OCI-LY1 (cell line): Measurements from ENCODE around the gene PTPRE.

ENCODE experiments used
- H2AFZ ChIP-seq: fragments of 200-600 bp; sonication (generic), shearing (Covaris generic); 2 replicates; pipeline ENCODE4 v1.6.0; 2014; ENCODE audit warnings: antibody characterized with exemption, mild to moderate bottlenecking, low read length
- H3F3A ChIP-seq: fragments of 200-600 bp; sonication (generic), shearing (Covaris generic); 2 replicates; pipeline ENCODE4 v1.6.0; 2014; ENCODE audit warnings: mild to moderate bottlenecking, antibody characterized with exemption, low read length, moderate library complexity; ENCODE audit not compliant: insufficient read depth
- H3K27ac ChIP-seq: fragments of 200-600 bp; sonication (generic); 2 replicates; pipeline ENCODE4 v1.5.1; 2014; ENCODE audit warnings: low read length, mixed run types, mild to moderate bottlenecking, low read depth; ENCODE audit not compliant: poor library complexity, severe bottlenecking
- H3K27me3 ChIP-seq: fragments of 200-600 bp; sonication (generic); 2 replicates; pipeline ENCODE4 v1.6.0; 2014; ENCODE audit warnings: antibody characterized with exemption, mild to moderate bottlenecking, low read length, moderate library complexity; ENCODE audit not compliant: insufficient read depth
- H3K36me3 ChIP-seq: fragments of 200-600 bp; sonication (generic); 2 replicates; pipeline ENCODE4 v1.6.1; 2014; ENCODE audit warnings: mild to moderate bottlenecking, antibody characterized with exemption, low read length, moderate library complexity, mixed read lengths; ENCODE audit not compliant: insufficient read depth
- H3K4me1 ChIP-seq: fragments of 200-600 bp; sonication (generic); 2 replicates; pipeline ENCODE4 v1.5.1; 2014; ENCODE audit warnings: mild to moderate bottlenecking, low read length, moderate library complexity; ENCODE audit not compliant: insufficient read depth, severe bottlenecking
- H3K4me2 ChIP-seq: fragments of 200-600 bp; sonication (generic), shearing (Covaris generic); 2 replicates; pipeline ENCODE4 v1.6.1; 2014; ENCODE audit warnings: low read length
- H3K4me3 ChIP-seq: fragments of 200-600 bp; sonication (generic); 2 replicates; pipeline ENCODE4 v1.5.1; 2014; ENCODE audit warnings: low read length, low read depth, mild to moderate bottlenecking, mixed read lengths; ENCODE audit not compliant: poor library complexity, severe bottlenecking
- H3K79me2 ChIP-seq: fragments of 200-600 bp; shearing (Covaris generic); 2 replicates; pipeline ENCODE4 v1.6.1; 2016; ENCODE audit warnings: mixed run types, low read length, mixed read lengths; ENCODE audit not compliant: insufficient read depth
- H3K9ac ChIP-seq: fragments of 200-600 bp; sonication (generic), shearing (Covaris generic); 2 replicates; pipeline ENCODE4 v1.6.1; 2014; ENCODE audit warnings: mild to moderate bottlenecking, low read length, mixed read lengths
- H3K9me2 ChIP-seq: fragments of 200-600 bp; sonication (generic), shearing (Covaris generic); 2 replicates; pipeline ENCODE4 v1.6.1; 2014; ENCODE audit warnings: low read depth, mild to moderate bottlenecking, low read length, mixed read lengths
- H3K9me3 ChIP-seq: fragments of 200-600 bp; shearing (Covaris generic); 2 replicates; pipeline ENCODE4 v1.6.1; 2014; ENCODE audit warnings: low read length, mixed read lengths
- H4K20me1 ChIP-seq: fragments of 200-600 bp; sonication (generic), shearing (Covaris generic); 2 replicates; pipeline ENCODE4 v1.6.0; 2016; ENCODE audit warnings: mild to moderate bottlenecking, low read length; ENCODE audit not compliant: insufficient read depth
- EZH2 ChIP-seq: fragments of 200-600 bp; sonication (generic), shearing (Covaris generic); IDR thresholded peaks from 2 replicates; pipeline ENCODE4 v1.8.0; 2017; ENCODE audit warnings: borderline replicate concordance, mixed run types, mild to moderate bottlenecking, antibody characterized with exemption, low read length, moderate library complexity, mixed read lengths
- TF ChIP-seq, protein P1 (sequence below): fragments of 200-600 bp; sonication (generic), shearing (Covaris generic); IDR thresholded peaks from 2 replicates; pipeline ENCODE4 v1.5.1; 2017; ENCODE audit warnings: mild to moderate bottlenecking, antibody characterized with exemption, low read length, moderate library complexity, mixed read lengths

Gene PTPRE

DNA sequence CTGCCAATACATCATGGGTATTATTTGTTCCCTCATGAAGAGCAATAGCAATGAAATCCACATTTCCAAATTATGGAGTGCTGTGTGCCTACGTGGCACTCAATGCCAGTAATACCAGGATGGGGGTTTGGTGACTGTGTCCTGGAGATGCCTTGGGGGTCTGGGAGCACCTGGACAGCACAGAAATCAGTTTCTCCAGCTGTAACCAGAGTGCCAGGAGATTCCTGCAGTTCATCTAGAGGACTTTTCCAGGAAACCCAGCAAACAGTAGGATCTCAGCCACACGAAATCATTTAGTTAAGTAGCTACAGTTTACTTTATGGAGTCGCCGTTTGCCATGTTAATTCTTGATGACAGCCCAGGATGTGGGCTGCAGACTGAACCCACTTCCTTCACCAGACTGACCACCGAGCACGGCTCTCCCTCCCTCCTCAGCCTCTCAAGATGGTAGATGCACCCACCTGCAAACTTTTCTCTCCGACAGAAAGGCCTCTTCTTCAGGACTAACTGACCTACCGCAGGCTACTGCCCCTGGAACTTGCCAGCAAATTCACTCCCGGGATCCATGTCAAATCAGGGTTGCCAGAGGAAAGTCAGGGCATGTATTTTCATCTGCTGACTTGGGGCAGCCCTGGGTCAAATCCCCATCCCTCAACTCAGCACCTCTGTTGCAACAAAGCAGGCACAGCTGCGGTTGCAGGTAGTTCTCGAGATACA, 189.0 kb downstream of the PTPRE start:
- no peak overlapping the region for H3K4me2 ChIP-seq
- peaks cover 6% of the 10 kb centered on the region for H3K4me1 ChIP-seq
- TF ChIP-seq EZH2, result no peak
- TF ChIP-seq, protein P1, sequence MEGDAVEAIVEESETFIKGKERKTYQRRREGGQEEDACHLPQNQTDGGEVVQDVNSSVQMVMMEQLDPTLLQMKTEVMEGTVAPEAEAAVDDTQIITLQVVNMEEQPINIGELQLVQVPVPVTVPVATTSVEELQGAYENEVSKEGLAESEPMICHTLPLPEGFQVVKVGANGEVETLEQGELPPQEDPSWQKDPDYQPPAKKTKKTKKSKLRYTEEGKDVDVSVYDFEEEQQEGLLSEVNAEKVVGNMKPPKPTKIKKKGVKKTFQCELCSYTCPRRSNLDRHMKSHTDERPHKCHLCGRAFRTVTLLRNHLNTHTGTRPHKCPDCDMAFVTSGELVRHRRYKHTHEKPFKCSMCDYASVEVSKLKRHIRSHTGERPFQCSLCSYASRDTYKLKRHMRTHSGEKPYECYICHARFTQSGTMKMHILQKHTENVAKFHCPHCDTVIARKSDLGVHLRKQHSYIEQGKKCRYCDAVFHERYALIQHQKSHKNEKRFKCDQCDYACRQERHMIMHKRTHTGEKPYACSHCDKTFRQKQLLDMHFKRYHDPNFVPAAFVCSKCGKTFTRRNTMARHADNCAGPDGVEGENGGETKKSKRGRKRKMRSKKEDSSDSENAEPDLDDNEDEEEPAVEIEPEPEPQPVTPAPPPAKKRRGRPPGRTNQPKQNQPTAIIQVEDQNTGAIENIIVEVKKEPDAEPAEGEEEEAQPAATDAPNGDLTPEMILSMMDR, result no peak
- no peaks in the 10 kb centered on the region for H4K20me1 ChIP-seq
- H3K9ac ChIP-seq, result no peak overlapping the region
- no peaks in the 10 kb centered on the region; the same call in 1 of the 2 replicates for H3K27me3 ChIP-seq
- no peak overlapping the region for H3K4me3 ChIP-seq
- H2AFZ ChIP-seq, result no peak overlapping the region
- H3K9me3 ChIP-seq, result no peaks in the 10 kb centered on the region
- 0 out of 2 replicates have a peak, but pooled peaks cover 6% of the 10 kb centered on the region for H3F3A ChIP-seq
- H3K9me2 ChIP-seq, result no peaks in the 10 kb centered on the region
- H3K79me2 ChIP-seq, result no peaks in the 10 kb centered on the region
- no peak overlapping the region for H3K27ac ChIP-seq
- peaks cover 46% of the 10 kb centered on the region for H3K36me3 ChIP-seq

DNA sequence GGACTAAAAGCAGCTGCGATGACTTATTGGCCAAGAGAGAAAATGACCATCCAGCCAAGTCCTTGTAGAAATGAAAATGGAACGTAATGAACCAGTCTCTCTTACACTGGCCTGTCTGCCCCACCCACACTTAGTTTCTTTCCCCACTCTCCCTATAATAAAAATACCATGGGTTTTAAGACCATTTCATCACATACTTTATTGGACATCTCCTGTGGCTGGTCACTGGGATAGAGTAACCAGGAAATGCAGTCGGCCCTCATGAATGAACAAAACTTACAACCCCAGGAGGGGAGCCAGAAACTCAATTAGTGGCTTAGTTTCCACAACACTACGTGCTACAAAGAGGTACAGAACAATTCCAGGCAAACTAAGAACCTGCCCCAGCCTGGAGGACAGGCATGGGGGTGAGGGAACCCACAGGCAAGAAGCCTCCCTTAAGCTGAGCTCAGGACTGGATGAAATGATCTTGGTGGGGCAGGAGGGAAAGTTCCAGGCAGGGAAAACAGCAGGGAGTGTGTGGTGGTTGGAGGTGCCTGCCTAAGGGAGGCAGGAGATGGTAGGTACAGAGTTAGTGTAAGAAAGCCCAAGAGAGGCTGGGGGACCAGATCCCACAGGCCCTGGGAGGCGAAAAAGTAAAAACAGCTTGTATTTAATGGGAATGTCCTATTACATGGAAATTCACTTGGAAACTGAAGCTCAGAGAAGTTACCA, 189.7 kb downstream of the PTPRE start:
- Histone ChIP-seq H3K4me1 (peaks cover 6% of the 10 kb centered on the region), H3K79me2 (no peaks in the 10 kb centered on the region), H3K27me3 (no peaks in the 10 kb centered on the region; the same call in 1 of the 2 replicates), H4K20me1 (no peaks in the 10 kb centered on the region), H2AFZ (no peak overlapping the region), H3K9ac (no peak overlapping the region), H3K36me3 (peaks cover 54% of the 10 kb centered on the region), H3K9me2 (no peaks in the 10 kb centered on the region), H3K27ac (no peak overlapping the region), H3F3A (0 out of 2 replicates have a peak, but pooled peaks cover 6% of the 10 kb centered on the region), H3K4me3 (no peak overlapping the region), H3K4me2 (no peak overlapping the region), H3K9me3 (no peaks in the 10 kb centered on the region)
- TF ChIP-seq, protein P1, result no peak
- no peak for TF ChIP-seq EZH2

DNA sequence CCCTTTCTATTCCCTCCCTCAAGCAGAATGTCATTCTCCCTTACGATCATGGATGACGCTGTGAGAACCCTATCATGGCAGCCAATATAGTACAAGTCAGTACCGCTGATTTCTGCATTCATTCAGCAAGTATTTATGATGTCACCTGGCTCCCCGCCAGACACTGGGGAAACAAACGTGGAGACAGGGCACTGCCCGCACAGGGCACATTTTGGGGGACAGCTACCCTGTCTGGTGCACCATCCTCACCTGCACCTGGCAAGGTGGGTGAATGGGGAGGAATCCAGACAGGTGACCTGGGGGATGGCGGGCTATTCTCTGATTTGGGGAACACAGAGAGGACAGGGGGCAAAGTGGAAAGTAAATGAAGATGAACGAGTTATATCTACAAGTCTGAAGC, 190.9 kb downstream of the PTPRE start:
- H3K4me1 ChIP-seq, result peaks cover 6% of the 10 kb centered on the region
- H3K9me2 ChIP-seq, result no peaks in the 10 kb centered on the region
- no peaks in the 10 kb centered on the region for H3K79me2 ChIP-seq
- H3K4me2 ChIP-seq, result no peak overlapping the region
- no peaks in the 10 kb centered on the region for H4K20me1 ChIP-seq
- no peak overlapping the region for H2AFZ ChIP-seq
- H3K9ac ChIP-seq, result no peak overlapping the region
- no peaks in the 10 kb centered on the region for H3K9me3 ChIP-seq
- peaks cover 65% of the 10 kb centered on the region for H3K36me3 ChIP-seq
- H3F3A ChIP-seq, result 0 out of 2 replicates have a peak, but pooled peaks cover 6% of the 10 kb centered on the region
- no peak overlapping the region for H3K27ac ChIP-seq
- H3K4me3 ChIP-seq, result no peak overlapping the region
- H3K27me3 ChIP-seq, result no peaks in the 10 kb centered on the region
- TF ChIP-seq, protein P1, result no peak
